Hypothalamus (tissue), 51 donors: ENCODE results near the gene TXNDC17.
"Not testable (repeated sequence)": the region's sequence is repeated elsewhere in the genome, so short reads cannot be mapped to it uniquely, and the experiment has no call there.

Experiments
- DNase-seq, 51 donors: peaks; one replicate each; lab custom pipeline; 2025; lab: John Stamatoyannopoulos, UW

Gene TXNDC17

GRCh38 chr17:6658411-6658810 is 17.6 kb downstream of the TXNDC17 start:
- DNase-seq: not testable (repeated sequence)

DNA sequence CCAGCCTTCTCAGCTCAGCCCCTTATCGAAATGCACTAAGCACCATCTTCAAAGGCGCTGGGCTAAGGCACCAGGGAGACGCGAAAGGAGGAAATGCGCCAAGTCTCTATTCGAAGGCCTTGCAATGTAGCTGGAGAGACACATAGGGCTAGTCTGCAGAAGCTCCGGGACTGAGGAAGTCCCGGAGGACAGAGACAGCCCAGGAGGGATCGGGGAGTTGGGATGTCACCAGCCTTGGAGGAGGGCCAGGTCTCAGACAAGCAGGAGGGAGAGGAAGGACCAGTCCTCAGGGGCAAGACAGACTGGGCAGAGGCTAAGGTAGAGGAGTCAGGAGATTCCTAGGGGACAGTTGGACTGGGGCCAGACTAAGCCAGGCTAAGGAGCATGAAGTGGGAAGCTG is 19.2 kb downstream of the TXNDC17 start:
- no peak for DNase-seq

DNA sequence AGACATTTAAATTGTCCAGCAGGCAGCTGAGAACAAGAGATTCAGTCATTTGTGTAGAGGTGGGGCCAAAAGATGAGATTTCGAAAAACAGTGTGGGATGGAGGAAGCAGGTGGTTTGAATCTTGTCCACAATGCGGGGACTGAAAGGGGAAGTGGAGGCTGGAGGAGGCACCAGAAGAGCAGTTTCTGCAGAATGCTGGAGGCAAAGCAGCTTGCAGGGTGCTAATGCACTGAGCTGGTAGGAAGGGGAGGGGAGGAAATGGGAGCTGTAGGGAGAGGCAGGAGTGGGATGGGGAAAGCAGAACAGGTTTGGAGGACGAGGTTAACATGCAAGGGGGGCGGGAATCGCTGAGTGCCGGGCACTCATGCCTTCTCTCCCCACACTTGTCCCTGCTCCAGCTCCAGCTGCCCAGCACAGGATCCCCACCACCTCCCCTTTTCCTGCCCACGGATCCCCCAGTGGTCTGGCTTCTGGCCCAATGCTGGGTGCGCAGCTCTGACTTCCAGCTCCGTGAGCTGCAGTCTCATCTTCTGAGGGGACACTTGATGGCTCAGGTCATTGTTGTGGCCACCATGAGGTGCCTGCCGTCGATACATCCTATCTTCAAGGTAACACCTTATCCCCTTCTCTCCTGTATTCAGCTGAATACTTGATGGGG is 20.1 kb downstream of the TXNDC17 start:
- DNase-seq: peak in 1 of 51 donors; percentile 27

DNA sequence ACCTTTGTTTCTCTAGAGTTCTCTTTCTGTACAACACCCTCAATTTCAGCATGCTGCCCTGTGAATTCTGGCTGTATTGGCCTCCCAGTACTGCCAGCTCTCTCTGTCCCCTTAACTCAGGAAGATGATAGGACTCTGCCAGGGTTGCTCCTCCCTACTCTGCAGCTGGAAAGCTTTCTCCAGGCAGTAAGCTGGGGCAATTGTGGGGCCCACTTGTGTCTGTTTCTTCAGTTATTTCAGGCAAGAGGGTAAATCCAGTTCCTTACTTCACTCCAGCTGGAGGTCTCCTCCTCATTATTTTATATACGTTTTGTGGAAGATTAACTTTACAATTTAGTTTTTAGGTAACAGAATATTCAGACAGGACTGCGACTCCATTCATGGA is 20.6 kb downstream of the TXNDC17 start:
- DNase-seq: no peak

- DNase-seq: not testable (repeated sequence)
These were observed 22.3 kb downstream of the TXNDC17 start for GRCh38 chr17:6663200-6663599.

DNA sequence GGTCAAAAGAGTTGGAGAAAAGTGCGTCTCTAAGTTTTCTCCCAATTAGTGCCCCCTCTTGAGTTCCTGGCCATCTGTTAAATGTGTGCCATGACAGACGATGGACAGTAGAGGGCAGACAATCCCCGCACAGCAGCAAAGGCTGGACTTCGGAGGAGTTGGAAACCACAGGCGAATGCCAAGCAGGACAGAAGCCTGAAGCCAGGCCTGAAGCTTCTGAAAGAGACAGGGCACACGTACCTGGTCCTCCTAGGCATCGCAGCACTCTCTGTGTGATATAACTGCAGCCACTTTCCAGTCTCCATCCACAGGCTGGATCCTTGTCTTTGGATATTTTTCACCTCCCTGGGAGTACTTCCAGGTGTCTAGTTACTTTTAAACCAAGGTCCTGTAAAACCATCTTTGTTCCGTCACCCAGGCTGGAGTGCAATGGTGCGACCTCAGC is 25.2 kb downstream of the TXNDC17 start:
- peak in 45 of 51 donors; percentile 11 to 77 (median 55) for DNase-seq

- DNase-seq: no peak
These were observed 25.7 kb downstream of the TXNDC17 start for GRCh38 chr17:6666557-6666956.

GRCh38 chr17:6667516-6667915 is 26.7 kb downstream of the TXNDC17 start:
- no peak for DNase-seq

GRCh38 chr17:6668219-6668618 is 27.4 kb downstream of the TXNDC17 start:
- DNase-seq: no peak

DNA sequence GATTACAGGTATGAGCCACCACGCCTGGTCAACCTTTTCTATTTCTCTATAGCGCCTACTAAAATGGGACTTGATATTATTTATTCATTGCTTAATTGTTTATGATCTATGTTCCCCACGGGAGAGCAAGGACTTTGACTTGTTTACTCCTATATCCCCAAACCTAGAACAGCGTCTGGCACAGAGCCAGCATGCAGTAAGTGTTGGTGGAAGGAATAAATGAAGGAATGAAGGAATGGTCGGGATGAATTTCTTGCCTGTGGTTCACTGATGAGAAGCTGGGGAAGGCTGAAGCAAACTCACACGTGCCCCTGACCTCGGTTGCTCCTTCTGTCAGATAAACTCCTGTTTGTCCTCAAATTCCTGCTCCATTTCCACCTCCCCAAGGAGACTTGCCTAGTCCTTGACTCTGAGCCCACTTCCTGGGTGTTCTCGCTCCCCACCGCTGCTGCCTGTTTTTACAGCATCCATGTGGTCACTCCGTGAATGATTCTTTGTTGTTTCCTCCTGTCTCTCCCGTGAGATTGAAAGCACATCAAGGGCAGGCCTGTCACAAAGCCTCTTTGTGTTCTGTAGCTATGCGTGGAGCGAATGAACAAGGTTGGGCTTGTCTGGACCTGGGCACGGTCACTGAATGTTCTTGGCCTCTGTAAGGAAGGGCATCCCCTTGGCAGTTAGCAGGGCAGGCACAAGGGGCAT is 28.0 kb downstream of the TXNDC17 start:
- no peak for DNase-seq

DNA sequence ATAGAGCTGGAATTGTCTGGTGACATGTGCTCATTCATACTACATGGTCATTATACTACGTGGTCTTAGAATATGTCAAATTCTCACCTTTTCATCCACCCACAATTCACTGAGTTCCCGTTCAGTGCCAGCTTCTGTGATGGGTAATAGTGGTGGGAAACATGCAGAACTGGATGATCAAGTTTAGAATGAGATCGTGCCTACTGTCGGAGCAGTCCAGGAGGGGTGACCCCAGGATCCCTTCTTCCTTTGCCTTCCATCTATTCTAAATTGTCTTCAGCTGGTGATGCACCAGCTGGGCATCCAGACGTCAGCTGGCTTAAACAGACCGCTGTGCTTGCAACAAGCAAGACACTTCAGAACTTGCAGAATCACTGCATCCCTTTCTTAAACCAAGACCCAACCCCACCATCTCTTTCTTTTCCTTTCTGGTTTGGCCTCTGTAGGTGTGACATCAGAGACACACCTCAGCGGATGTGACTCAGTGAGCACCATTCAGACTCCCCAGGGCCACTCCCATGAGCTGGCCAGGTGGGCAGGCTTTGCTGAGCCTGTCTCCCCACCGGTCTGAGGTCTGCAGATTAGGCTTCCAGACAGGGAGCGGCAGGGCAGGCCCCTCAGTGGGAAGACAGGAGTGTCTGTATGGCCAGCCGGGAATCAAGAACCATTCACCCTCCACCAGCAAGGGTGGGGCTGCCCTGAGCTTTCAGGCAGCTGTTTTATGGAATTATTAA is 28.8 kb downstream of the TXNDC17 start:
- no peak for DNase-seq

- DNase-seq: no peak
These were observed 29.7 kb downstream of the TXNDC17 start for GRCh38 chr17:6670571-6670970.

GRCh38 chr17:6670999-6671398 is 30.1 kb downstream of the TXNDC17 start:
- no peak for DNase-seq

DNA sequence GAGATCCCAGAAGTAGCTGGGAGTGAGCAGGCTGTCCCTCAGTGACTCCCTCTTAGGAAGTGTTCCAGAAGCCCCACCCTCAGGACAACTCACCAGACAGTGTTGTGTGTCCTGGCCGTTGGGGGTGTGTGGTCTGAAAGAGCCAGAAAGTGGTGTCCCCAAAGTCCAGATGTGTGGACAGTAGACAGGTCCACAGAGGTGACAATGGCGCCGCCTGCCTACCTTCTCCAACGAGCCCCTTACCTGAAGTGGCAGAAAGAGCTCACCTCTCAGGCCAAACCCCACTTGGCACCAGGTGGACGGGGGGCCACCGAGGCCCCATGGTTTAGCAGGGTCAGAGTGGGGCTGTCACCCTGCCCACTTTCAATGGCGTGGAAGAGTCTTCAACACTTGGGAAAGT is 30.6 kb downstream of the TXNDC17 start:
- DNase-seq: no peak

DNA sequence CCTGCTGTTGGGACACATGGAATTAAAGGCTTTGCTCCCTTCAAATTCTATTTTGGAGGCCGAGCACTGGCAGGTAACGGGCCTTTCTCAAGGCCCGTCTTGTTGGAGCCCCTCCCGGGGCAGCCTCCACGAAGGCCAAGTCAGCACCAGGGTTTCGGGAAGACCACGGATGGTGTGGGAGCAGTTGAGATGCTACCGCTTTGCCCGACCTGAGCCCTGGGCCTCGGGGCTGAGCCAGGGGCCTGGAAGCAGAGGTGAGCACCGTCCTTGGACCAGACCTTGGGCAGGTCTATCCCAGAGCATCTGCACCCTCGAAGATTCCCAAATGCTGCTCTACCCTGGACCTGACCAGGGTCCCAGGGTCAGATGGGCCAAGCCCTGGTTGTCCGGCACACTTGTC is 33.7 kb downstream of the TXNDC17 start:
- DNase-seq: no peak

- DNase-seq: no peak
These were observed 34.5 kb downstream of the TXNDC17 start for GRCh38 chr17:6675201-6675825.

GRCh38 chr17:6676802-6677157 is 35.9 kb downstream of the TXNDC17 start:
- DNase-seq: no peak

DNA sequence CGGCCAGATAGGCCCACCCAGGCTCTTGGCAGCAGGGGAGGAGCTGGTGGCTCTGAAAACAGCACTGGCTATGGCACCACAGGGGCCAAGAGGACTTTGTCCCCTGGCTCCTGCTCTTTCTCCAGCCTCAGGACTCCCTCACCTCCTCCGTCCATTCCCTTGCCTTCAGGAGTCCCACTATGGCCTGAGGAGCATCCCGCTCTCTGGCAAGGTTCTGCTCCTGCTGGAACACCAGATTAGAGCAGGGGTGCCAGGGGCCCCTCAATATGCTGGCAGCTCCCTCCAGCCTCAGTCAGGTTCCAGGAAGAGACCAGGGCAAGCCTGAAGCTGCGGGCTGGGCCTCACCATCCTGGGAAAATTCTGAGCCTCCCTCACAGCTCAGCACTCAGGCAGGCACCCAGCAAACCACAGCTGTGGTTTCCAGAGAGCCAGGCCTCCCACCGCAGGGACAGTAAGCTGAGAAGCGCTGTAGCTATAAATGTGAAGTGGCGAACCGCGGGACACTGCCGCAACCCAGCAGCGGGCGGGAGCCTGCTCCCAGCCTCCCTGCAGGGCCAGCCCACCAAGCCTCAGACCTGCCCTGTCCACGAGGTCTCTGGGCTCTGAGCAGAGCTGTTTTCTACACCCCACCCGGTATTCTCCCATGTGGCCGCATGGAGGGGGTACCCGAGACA is 36.4 kb downstream of the TXNDC17 start:
- DNase-seq: no peak

- DNase-seq: no peak
These were observed 37.1 kb downstream of the TXNDC17 start for GRCh38 chr17:6677946-6678345.

GRCh38 chr17:6679241-6679640 is 38.4 kb downstream of the TXNDC17 start:
- no peak for DNase-seq

- no peak for DNase-seq
These were observed 40.3 kb downstream of the TXNDC17 start for GRCh38 chr17:6681176-6681575.
